ENCODE measurements around the gene EMILIN2. TPM values are rescaled to one million over a fixed set of nuclear protein-coding genes. Genes with fewer than 3 reads are reported as not detected.
"Not testable (repeated sequence)": the region's sequence is repeated elsewhere in the genome, so short reads cannot be mapped to it uniquely, and the experiment has no call there.

The EMILIN2 gene
- total RNA-seq, 5 donors from 2014 or later (not counting 1 experiment from before 2014, with no cell fraction given) = 3.3 to 19.2 (median 15.0) TPM

DNA sequence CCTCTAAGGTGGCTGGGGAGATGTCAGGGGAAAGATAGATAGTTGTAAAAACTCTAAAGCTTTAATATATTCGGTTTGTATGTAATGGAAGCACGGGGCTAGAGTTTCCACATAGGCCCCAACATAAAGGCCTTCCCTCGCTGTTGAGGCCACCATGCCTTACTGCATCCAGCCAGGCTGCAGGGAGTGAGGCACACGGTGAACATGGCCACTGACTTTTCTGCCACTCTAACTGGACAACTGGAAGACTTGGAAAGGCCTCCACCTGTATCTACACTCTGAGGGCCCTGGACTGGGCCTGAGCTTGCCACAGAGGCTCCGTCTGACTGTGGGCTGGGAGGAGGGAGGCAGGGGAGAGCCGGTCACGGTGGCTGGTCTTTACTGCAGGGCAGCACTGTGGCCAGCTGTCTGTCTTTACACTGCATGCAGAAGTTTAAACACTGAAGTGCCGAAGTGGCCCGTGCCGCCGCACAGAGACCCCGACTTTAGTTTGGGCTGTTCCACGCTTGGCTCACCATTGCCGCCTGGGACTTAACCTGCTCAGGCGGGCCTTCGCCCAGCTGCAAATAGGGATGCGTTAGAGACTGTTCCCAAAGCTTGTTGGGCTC lies 66.7 kb downstream of the EMILIN2 start:
- CTCF ChIA-PET = no interaction called here
- DNase-seq = no peak
- peaks cover 17 to 54% of the 10 kb centered on the region in 2 donors for H3K36me3 ChIP-seq (ENCODE audit: control insufficient read depth in 2 of 2, extremely low read depth in 1 of 2, insufficient read depth in 1 of 2, low read length in 1 of 2)

GRCh38 chr18:2914185-2914880 lies 67.5 kb downstream of the EMILIN2 start:
- H3K27ac ChIP-seq (ENCODE audit: low read length) = no peak overlapping the region
- 93% methylated on average over 13 of the region's 17 CpGs for WGBS (ENCODE audit: insufficient coverage)
- POLR2A ChIA-PET = no interaction called here
- ATAC-seq (replicated peaks in 1 of 4) (no peak), DNase-seq (no peak)
- CTCF ChIA-PET = interaction anchor here in 1 of 2 donors (1.1 kb wide), 1 partner anchor 249 kb away, joined by 3 read pairs; no protein-coding TSS in a partner anchor
- Mint-ChIP-seq H3K4me1 (peaks cover 22 to 24% (median 23%) of the 10 kb centered on the region in 3 donors), H3K36me3 (peaks cover 25% of the 10 kb centered on the region), H3K27me3 (no peaks in the 10 kb centered on the region), H3K27ac (no peak overlapping the region), H3K4me3 (no peak overlapping the region), H3K9me3 (no peaks in the 10 kb centered on the region)
- peaks cover 0 to 6% of the 10 kb centered on the region in 2 experiments for H3K4me1 ChIP-seq (ENCODE audit: control insufficient read depth in 1 of 2, extremely low read depth in 1 of 2, insufficient read depth in 2 of 2, low read length in 2 of 2)
- no peak overlapping the region for H3K4me3 ChIP-seq (ENCODE audit: control insufficient read depth in 1 of 2, extremely low read depth in 1 of 2, low read length in 1 of 2)
- no peaks in the 10 kb centered on the region for H3K27me3 ChIP-seq (replicated peaks in 1 of 2; ENCODE audit: control insufficient read depth in 2 of 2, extremely low read depth in 1 of 2, insufficient read depth in 2 of 2, low read length in 1 of 2)
- peaks cover 20 to 62% of the 10 kb centered on the region in 2 donors for H3K36me3 ChIP-seq (ENCODE audit: control insufficient read depth in 2 of 2, extremely low read depth in 1 of 2, insufficient read depth in 1 of 2, low read length in 1 of 2)
- H3K9me3 ChIP-seq = no peaks in the 10 kb centered on the region

More for the DNA sequence above, 66.7 kb downstream of the EMILIN2 start:
- Histone ChIP-seq H3K4me1 (ENCODE audit: control insufficient read depth in 1 of 2, extremely low read depth in 1 of 2, insufficient read depth in 2 of 2, low read length in 2 of 2) (peaks cover 0 to 6% of the 10 kb centered on the region in 2 experiments), H3K27me3 (replicated peaks in 1 of 2; ENCODE audit: control insufficient read depth in 2 of 2, extremely low read depth in 1 of 2, insufficient read depth in 2 of 2, low read length in 1 of 2) (no peaks in the 10 kb centered on the region), H3K27ac (ENCODE audit: low read length) (no peak overlapping the region), H3K4me3 (ENCODE audit: control insufficient read depth in 1 of 2, extremely low read depth in 1 of 2, low read length in 1 of 2) (no peak overlapping the region), H3K9me3 (no peaks in the 10 kb centered on the region)
- Mint-ChIP-seq H3K36me3 (peaks cover 23% of the 10 kb centered on the region), H3K4me3 (no peak overlapping the region), H3K27ac (peak overlapping the region in 1 of 2 donors; percentile 43), H3K27me3 (no peaks in the 10 kb centered on the region), H3K9me3 (no peaks in the 10 kb centered on the region), H3K4me1 (peaks cover 21 to 22% (median 22%) of the 10 kb centered on the region in 3 donors)
- no peak for ATAC-seq (replicated peaks in 1 of 4)
- WGBS (ENCODE audit: insufficient coverage) = 88% methylated on average over 15 of the region's 17 CpGs
- POLR2A ChIA-PET = no interaction called here

DNA sequence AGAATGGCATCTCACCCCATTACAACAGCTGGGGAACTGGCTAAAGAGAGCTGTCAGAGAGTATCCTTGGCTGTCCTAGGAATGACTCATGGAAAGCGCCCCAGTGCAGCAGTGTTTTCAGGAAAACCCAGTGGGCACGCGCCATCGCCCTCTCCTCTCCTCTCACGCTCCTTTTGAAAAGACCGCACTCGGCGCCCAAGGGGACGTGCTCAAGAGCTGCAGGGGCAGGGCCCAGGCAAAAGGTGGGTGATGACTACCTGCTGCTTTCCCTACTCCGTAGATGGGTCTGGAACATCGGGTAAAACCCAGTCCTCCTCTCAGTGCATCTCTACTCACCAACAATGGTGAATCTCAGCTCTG lies 68.1 kb downstream of the EMILIN2 start:
- H3K27me3 Mint-ChIP-seq = no peaks in the 10 kb centered on the region
- Histone ChIP-seq H3K27me3 (replicated peaks in 1 of 2; ENCODE audit: control insufficient read depth in 2 of 2, extremely low read depth in 1 of 2, insufficient read depth in 2 of 2, low read length in 1 of 2) (no peaks in the 10 kb centered on the region), H3K4me3 (ENCODE audit: control insufficient read depth in 1 of 2, extremely low read depth in 1 of 2, low read length in 1 of 2) (no peak overlapping the region), H3K4me1 (ENCODE audit: control insufficient read depth in 1 of 2, extremely low read depth in 1 of 2, insufficient read depth in 2 of 2, low read length in 2 of 2) (peaks cover 0 to 6% of the 10 kb centered on the region in 2 experiments), H3K9me3 (no peaks in the 10 kb centered on the region), H3K27ac (ENCODE audit: low read length) (no peak overlapping the region), H3K36me3 (ENCODE audit: control insufficient read depth in 2 of 2, extremely low read depth in 1 of 2, insufficient read depth in 1 of 2, low read length in 1 of 2) (peaks cover 22 to 64% of the 10 kb centered on the region in 2 donors)
- POLR2A ChIA-PET = interaction anchor here in 1 of 2 donors (0.7 to 0.9 kb wide), 2 partner anchors 42 to 127 kb away, joined by 5 read pairs; no protein-coding TSS in a partner anchor
- no peak overlapping the region for H3K4me3 Mint-ChIP-seq
- no peak overlapping the region for H3K27ac Mint-ChIP-seq
- H3K36me3 Mint-ChIP-seq = peaks cover 30% of the 10 kb centered on the region
- H3K9me3 Mint-ChIP-seq = no peaks in the 10 kb centered on the region
- CTCF ChIA-PET = interaction anchor here in 1 of 2 donors (1.1 kb wide), 1 partner anchor 248 kb away, joined by 3 read pairs; no protein-coding TSS in a partner anchor
- ATAC-seq (replicated peaks in 1 of 4) (no peak), DNase-seq (no peak)
- WGBS (ENCODE audit: insufficient coverage) = 99% methylated on average over 9 of the region's 11 CpGs
- peaks cover 22 to 24% (median 23%) of the 10 kb centered on the region in 3 donors for H3K4me1 Mint-ChIP-seq

DNA sequence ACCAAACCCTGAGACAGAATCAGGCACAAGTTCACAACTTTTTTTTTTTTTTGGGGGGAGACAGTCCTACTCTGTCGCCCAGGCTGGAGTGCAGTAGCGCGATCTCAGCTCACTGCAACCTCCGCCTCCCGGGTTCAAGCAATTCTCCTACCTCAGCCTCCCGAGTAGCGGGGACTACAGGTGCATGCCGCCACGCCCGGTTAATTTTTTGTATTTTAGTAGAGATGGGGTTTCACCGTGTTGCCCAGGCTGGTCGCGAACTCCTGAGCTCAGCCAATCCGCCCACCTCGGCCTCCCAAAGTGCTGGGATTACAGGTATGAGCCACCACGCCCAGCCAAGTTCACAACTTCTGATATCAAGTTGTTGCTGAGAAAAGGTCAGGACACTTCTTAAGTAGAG lies 68.7 kb downstream of the EMILIN2 start:
- not testable (repeated sequence) for H3K27ac Mint-ChIP-seq; DNase-seq; H3K27me3 ChIP-seq (replicated peaks in 1 of 2; ENCODE audit: control insufficient read depth in 2 of 2, extremely low read depth in 1 of 2, insufficient read depth in 2 of 2, low read length in 1 of 2); H3K4me3 ChIP-seq (ENCODE audit: control insufficient read depth in 1 of 2, extremely low read depth in 1 of 2, low read length in 1 of 2); H3K27ac ChIP-seq (ENCODE audit: low read length); H3K4me3 Mint-ChIP-seq; H3K9me3 ChIP-seq; H3K9me3 Mint-ChIP-seq; H3K27me3 Mint-ChIP-seq; ATAC-seq (replicated peaks in 1 of 4); H3K4me1 ChIP-seq (ENCODE audit: control insufficient read depth in 1 of 2, extremely low read depth in 1 of 2, insufficient read depth in 2 of 2, low read length in 2 of 2)
- peaks cover 22 to 24% (median 23%) of the 10 kb centered on the region in 3 donors for H3K4me1 Mint-ChIP-seq
- H3K36me3 ChIP-seq (ENCODE audit: control insufficient read depth in 2 of 2, extremely low read depth in 1 of 2, insufficient read depth in 1 of 2, low read length in 1 of 2) = peaks cover 28 to 70% of the 10 kb centered on the region in 2 donors
- ChIA-PET CTCF (interaction anchor here in 1 of 2 donors (1.1 kb wide), 1 partner anchor 70 kb away, joined by 3 read pairs; no protein-coding TSS in a partner anchor), POLR2A (interaction anchor here in 1 of 2 donors (0.7 to 0.9 kb wide), 2 partner anchors 41 to 126 kb away, joined by 5 read pairs; no protein-coding TSS in a partner anchor)
- WGBS (ENCODE audit: insufficient coverage) = no CpG with 5 or more reads among the region's 16 CpGs
- H3K36me3 Mint-ChIP-seq = peaks cover 34% of the 10 kb centered on the region

- no peak overlapping the region for H3K27ac ChIP-seq (ENCODE audit: low read length)
- H3K9me3 ChIP-seq = no peaks in the 10 kb centered on the region
- no peaks in the 10 kb centered on the region for H3K27me3 ChIP-seq (replicated peaks in 1 of 2; ENCODE audit: control insufficient read depth in 2 of 2, extremely low read depth in 1 of 2, insufficient read depth in 2 of 2, low read length in 1 of 2)
- WGBS (ENCODE audit: insufficient coverage) = 96% methylated on average over 3 of the region's 7 CpGs
- no peaks in the 10 kb centered on the region for H3K27me3 Mint-ChIP-seq
- H3K27ac Mint-ChIP-seq = peak overlapping the region; percentile 85 to 92
- CTCF ChIA-PET = interaction anchor here in 1 of 2 donors (1.1 kb wide), 1 partner anchor 69 kb away, joined by 3 read pairs; no protein-coding TSS in a partner anchor
- peaks cover 21 to 24% (median 22%) of the 10 kb centered on the region in 3 donors for H3K4me1 Mint-ChIP-seq
- H3K36me3 ChIP-seq (ENCODE audit: control insufficient read depth in 2 of 2, extremely low read depth in 1 of 2, insufficient read depth in 1 of 2, low read length in 1 of 2) = peaks cover 28 to 75% of the 10 kb centered on the region in 2 donors
- H3K4me3 ChIP-seq (ENCODE audit: control insufficient read depth in 1 of 2, extremely low read depth in 1 of 2, low read length in 1 of 2) = no peak overlapping the region
- H3K4me1 ChIP-seq (ENCODE audit: control insufficient read depth in 1 of 2, extremely low read depth in 1 of 2, insufficient read depth in 2 of 2, low read length in 2 of 2) = peaks cover 0 to 6% of the 10 kb centered on the region in 2 experiments
- H3K4me3 Mint-ChIP-seq = no peak overlapping the region
- no peaks in the 10 kb centered on the region for H3K9me3 Mint-ChIP-seq
- peaks cover 37% of the 10 kb centered on the region for H3K36me3 Mint-ChIP-seq
- POLR2A ChIA-PET = no interaction called here
- no peak for ATAC-seq (replicated peaks in 1 of 4)
- no peak for DNase-seq
Observed at GRCh38 chr18:2916184-2916583, 69.4 kb downstream of the EMILIN2 start.

GRCh38 chr18:2917259-2918047 lies 70.6 kb downstream of the EMILIN2 start:
- Mint-ChIP-seq H3K36me3 (peaks cover 45% of the 10 kb centered on the region), H3K4me1 (peaks cover 21 to 24% (median 22%) of the 10 kb centered on the region in 3 donors), H3K27me3 (no peaks in the 10 kb centered on the region), H3K4me3 (no peak overlapping the region), H3K27ac (peak overlapping the region; percentile 85 to 92), H3K9me3 (no peaks in the 10 kb centered on the region)
- no peak overlapping the region for H3K4me3 ChIP-seq (ENCODE audit: control insufficient read depth in 1 of 2, extremely low read depth in 1 of 2, low read length in 1 of 2)
- ChIA-PET CTCF (interaction anchor here in 1 of 2 donors (0.6 kb wide), 2 partner anchors 24 to 148 kb away, joined by 3 read pairs; no protein-coding TSS in a partner anchor), POLR2A (interaction anchor here in 1 of 2 donors (0.6 kb wide), 1 partner anchor 26 kb away, joined by 4 read pairs; no protein-coding TSS in a partner anchor)
- no peaks in the 10 kb centered on the region for H3K9me3 ChIP-seq
- H3K36me3 ChIP-seq (ENCODE audit: control insufficient read depth in 2 of 2, extremely low read depth in 1 of 2, insufficient read depth in 1 of 2, low read length in 1 of 2) = peaks cover 30 to 84% of the 10 kb centered on the region in 2 donors
- DNase-seq (no peak), ATAC-seq (replicated peaks in 1 of 4) (no peak)
- H3K4me1 ChIP-seq (ENCODE audit: control insufficient read depth in 1 of 2, extremely low read depth in 1 of 2, insufficient read depth in 2 of 2, low read length in 2 of 2) = peaks cover 0 to 6% of the 10 kb centered on the region in 2 experiments
- no peak overlapping the region for H3K27ac ChIP-seq (ENCODE audit: low read length)
- 82% methylated on average over 15 of the region's 16 CpGs for WGBS (ENCODE audit: insufficient coverage)
- no peaks in the 10 kb centered on the region for H3K27me3 ChIP-seq (replicated peaks in 1 of 2; ENCODE audit: control insufficient read depth in 2 of 2, extremely low read depth in 1 of 2, insufficient read depth in 2 of 2, low read length in 1 of 2)
